Measurements from ENCODE around the gene MBD5. TPM values are rescaled to one million over a fixed set of nuclear protein-coding genes. Genes with fewer than 3 reads are reported as not detected.

MBD5 gene
- total RNA-seq, 1 donor from 2014 or later = 8.3 TPM

GRCh38 chr2:148523315-148523714 lies 502.4 kb downstream of the MBD5 start:
- intact Hi-C loops (cut with DNase I) = no loop called here
- Histone ChIP-seq H3K4me3 (no peak overlapping the region), H3K27me3 (no peaks in the 10 kb centered on the region), H3K27ac (no peak overlapping the region), H3K4me1 (no peaks in the 10 kb centered on the region), H3K36me3 (no peaks in the 10 kb centered on the region), H3K9me3 (no peaks in the 10 kb centered on the region)
- no peak for DNase-seq (ENCODE audit: low spot score in 2 of 2)
- no peak for TF ChIP-seq CTCF (IDR thresholded peaks at IDR 0.05)

GRCh38 chr2:148524519-148524919 lies 503.6 kb downstream of the MBD5 start:
- Histone ChIP-seq H3K27ac (no peak overlapping the region), H3K9me3 (no peaks in the 10 kb centered on the region), H3K27me3 (no peaks in the 10 kb centered on the region), H3K4me1 (no peaks in the 10 kb centered on the region), H3K4me3 (no peak overlapping the region), H3K36me3 (no peaks in the 10 kb centered on the region)
- no peak for DNase-seq (ENCODE audit: low spot score in 2 of 2)
- no peak for TF ChIP-seq CTCF (IDR thresholded peaks at IDR 0.05)
- intact Hi-C loops (cut with DNase I) = no loop called here

DNA sequence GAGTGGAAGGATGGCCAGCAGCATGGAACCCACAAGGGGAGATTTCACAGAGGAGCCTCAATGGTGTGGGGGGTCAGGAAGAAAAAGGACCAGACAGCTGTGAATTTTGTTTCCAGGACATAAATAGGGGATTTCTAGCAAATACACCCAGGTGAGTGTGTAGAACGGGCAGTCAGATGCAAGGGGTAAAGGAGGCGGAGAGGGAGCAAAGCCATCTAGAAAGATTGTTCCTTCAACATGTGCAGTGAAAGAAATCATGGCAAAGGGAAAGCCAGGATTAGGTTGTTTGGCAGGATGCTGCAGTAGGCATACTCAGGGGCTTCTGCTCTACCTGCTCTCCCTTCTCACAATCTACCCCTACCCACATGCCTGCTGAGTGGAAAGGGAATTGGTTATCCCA lies 504.2 kb downstream of the MBD5 start:
- H3K27me3 ChIP-seq = no peaks in the 10 kb centered on the region
- no peaks in the 10 kb centered on the region for H3K9me3 ChIP-seq
- H3K4me1 ChIP-seq = no peaks in the 10 kb centered on the region
- H3K4me3 ChIP-seq = no peak overlapping the region
- DNase-seq (ENCODE audit: low spot score in 2 of 2) = no peak
- no peak overlapping the region for H3K27ac ChIP-seq
- H3K36me3 ChIP-seq = no peaks in the 10 kb centered on the region
- intact Hi-C loops (cut with DNase I) = no loop called here
- no peak for TF ChIP-seq CTCF (IDR thresholded peaks at IDR 0.05)

- DNase-seq (ENCODE audit: low spot score in 2 of 2) = no peak
- no peak for TF ChIP-seq CTCF (IDR thresholded peaks at IDR 0.05)
- no peaks in the 10 kb centered on the region for H3K4me1 ChIP-seq
- H3K27me3 ChIP-seq = no peaks in the 10 kb centered on the region
- H3K4me3 ChIP-seq = no peak overlapping the region
- H3K9me3 ChIP-seq = no peaks in the 10 kb centered on the region
- H3K27ac ChIP-seq = no peak overlapping the region
- intact Hi-C loops (cut with DNase I) = no loop called here
- H3K36me3 ChIP-seq = no peaks in the 10 kb centered on the region
Observed at GRCh38 chr2:148526509-148527346, 505.8 kb downstream of the MBD5 start.

DNA sequence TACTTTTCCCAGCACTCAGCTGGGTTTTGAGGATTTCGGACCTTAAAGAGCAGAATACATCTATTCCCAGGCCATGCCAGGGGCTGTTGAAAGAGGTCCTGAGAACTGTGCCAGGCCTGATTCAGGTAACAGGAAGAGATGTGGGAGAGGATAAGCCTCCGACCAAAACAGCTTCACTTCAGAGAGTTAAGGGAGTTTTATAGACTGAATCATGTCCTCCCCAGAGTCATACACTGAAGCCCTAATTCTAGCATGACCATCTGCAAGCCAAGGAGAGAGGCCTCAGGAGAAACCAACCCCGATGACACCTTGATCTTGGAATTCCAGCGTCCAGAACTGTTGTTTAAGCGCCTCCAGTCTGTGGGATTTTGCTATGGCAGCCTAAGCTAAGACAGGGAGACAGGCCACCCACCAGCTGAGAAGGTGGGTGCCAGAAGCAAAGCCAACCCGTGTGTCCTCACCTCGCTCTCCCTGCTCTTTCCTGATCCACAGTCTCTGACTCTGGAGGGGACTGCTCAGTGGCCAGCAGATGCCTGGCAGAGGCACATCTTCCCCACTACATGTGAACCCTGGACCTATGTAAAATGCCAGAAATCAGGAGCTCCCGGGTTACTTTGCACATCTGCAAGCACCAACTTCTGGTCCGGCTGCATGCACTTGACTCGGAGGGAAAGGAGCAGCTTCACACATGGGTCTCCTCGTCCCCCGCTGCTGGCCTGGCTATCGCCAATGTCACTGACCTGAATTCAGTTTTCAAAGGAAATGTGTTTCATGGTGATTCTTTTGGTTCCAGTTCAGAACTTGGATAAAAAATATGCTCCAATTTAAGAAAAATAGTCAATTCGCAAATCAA lies 506.8 kb downstream of the MBD5 start:
- no peak for TF ChIP-seq CTCF (IDR thresholded peaks at IDR 0.05)
- Histone ChIP-seq H3K9me3 (no peaks in the 10 kb centered on the region), H3K4me1 (no peaks in the 10 kb centered on the region), H3K27ac (no peak overlapping the region), H3K4me3 (no peak overlapping the region), H3K27me3 (no peaks in the 10 kb centered on the region), H3K36me3 (no peaks in the 10 kb centered on the region)
- intact Hi-C loops (cut with DNase I) = no loop called here
- DNase-seq (ENCODE audit: low spot score in 2 of 2) = no peak

Data from ascending aorta (tissue), 2 donors.